ENCODE results near the gene MACROH2A2.

Gene MACROH2A2

DNA sequence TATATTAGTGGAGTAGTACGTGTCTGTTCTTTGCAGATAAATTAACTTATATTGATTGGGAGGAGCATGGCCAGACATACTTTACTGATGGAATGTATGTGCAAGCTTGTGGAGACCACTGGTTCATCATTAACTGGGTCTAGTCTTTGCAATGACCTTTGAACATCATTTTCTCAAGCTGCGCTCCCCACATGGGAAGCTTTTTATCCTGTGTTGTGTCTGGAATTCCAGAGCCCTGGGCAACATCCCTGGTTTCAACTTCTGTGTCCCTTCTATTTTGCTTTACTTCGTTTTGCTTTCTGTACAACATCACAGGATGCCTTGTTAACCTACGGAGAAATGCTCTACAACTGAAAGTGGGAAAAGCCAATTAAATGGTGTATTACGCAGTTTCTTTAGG is 38.3 kb downstream of the MACROH2A2 start:
- Mint-ChIP-seq H3K27ac (peak overlapping the region; percentile 86 to 97 (median 96)), H3K27me3 (ENCODE audit: low read depth) (no peaks in the 10 kb centered on the region), H3K4me1 (no peaks in the 10 kb centered on the region), H3K9me3 (no peaks in the 10 kb centered on the region), H3K4me3 (peak overlapping the region in 1 of 3 experiments; percentile 32), H3K36me3 (ENCODE audit: low read depth) (peaks cover 71% of the 10 kb centered on the region)
- TF ChIP-seq, protein P1, sequence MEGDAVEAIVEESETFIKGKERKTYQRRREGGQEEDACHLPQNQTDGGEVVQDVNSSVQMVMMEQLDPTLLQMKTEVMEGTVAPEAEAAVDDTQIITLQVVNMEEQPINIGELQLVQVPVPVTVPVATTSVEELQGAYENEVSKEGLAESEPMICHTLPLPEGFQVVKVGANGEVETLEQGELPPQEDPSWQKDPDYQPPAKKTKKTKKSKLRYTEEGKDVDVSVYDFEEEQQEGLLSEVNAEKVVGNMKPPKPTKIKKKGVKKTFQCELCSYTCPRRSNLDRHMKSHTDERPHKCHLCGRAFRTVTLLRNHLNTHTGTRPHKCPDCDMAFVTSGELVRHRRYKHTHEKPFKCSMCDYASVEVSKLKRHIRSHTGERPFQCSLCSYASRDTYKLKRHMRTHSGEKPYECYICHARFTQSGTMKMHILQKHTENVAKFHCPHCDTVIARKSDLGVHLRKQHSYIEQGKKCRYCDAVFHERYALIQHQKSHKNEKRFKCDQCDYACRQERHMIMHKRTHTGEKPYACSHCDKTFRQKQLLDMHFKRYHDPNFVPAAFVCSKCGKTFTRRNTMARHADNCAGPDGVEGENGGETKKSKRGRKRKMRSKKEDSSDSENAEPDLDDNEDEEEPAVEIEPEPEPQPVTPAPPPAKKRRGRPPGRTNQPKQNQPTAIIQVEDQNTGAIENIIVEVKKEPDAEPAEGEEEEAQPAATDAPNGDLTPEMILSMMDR (IDR thresholded peaks at IDR 0.05; ENCODE audit: unreplicated experiment in 3 of 3) = no peak

DNA sequence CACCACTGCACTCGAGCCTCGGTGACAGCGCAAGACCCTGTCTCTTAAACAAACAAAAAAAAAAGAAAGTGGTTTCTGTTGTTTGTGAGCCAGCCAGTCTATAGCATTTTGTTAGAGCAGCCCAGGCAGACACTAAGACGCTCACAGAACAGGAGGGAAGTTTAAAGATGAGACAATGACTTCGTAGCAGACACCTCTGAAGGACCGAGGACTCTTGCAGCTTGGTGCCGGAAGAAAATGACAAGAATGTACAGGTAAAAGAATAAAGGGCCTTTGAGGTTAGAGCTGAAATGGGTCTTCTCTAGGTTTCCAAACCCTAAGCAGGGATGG is 39.7 kb downstream of the MACROH2A2 start:
- Mint-ChIP-seq H3K27me3 (ENCODE audit: low read depth) (no peaks in the 10 kb centered on the region), H3K9me3 (no peaks in the 10 kb centered on the region), H3K4me3 (no peak overlapping the region), H3K27ac (peak overlapping the region; percentile 24 to 96 (median 86)), H3K36me3 (ENCODE audit: low read depth) (peaks cover 74% of the 10 kb centered on the region), H3K4me1 (peaks cover 5% of the 10 kb centered on the region)
- TF ChIP-seq, protein P1 (IDR thresholded peaks at IDR 0.05; ENCODE audit: unreplicated experiment in 3 of 3) = no peak

DNA sequence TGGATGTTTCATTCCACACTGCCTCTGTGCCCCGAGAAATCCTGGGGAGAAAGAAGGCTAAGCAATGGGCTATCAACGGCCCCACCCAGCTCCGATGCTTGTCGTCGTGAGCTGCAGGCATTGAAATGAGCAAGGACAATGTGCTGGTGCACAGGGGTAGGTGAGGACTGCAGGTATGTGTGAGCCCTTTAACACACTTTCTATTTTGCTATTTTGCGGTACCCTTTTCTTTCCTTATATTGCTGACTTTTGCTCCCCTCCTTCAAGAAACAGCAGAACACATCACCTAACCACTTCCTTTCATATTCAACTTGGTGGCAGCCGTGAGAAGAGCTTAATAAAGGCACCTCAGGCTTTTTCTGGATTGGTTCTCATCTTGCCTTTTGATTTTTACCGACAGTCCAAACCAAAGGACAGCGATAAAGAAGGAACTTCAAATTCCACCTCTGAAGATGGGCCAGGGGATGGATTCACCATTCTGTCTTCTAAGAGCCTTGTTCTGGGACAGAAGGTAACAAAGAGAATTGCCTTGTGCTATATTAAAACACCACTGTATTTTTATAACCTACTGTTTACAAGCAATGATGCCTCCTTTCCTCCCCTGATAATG is 40.8 kb downstream of the MACROH2A2 start:
- Mint-ChIP-seq H3K9me3 (no peaks in the 10 kb centered on the region), H3K36me3 (ENCODE audit: low read depth) (peaks cover 78% of the 10 kb centered on the region), H3K4me3 (no peak overlapping the region), H3K27me3 (ENCODE audit: low read depth) (no peaks in the 10 kb centered on the region), H3K4me1 (peaks cover 5% of the 10 kb centered on the region), H3K27ac (peak overlapping the region in 2 of 3 experiments; percentile 18 to 64)
- TF ChIP-seq, protein P1 (IDR thresholded peaks at IDR 0.05; ENCODE audit: unreplicated experiment in 3 of 3) = no peak

DNA sequence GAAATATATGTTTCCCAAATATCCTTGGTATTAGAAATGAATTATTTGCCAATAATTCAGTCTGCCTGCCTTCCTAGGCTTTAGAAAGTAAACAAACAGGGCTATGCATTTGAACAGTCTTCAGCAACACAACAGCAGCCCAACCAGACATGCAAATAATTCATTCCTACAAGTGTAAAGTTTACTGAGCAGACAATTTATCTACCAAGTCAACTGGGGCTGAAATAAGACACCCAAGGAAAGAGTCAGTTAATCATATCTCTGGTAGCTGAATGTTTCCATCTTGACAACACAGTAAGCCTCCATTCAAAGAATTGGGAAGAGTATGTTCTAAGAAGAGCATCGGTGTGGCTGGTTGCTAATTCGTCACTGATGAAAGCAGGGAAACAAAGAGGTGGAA is 41.6 kb downstream of the MACROH2A2 start:
- Mint-ChIP-seq H3K4me1 (peaks cover 5% of the 10 kb centered on the region), H3K4me3 (no peak overlapping the region), H3K9me3 (no peaks in the 10 kb centered on the region), H3K36me3 (ENCODE audit: low read depth) (peaks cover 85% of the 10 kb centered on the region), H3K27ac (peak overlapping the region; percentile 18 to 64 (median 22)), H3K27me3 (ENCODE audit: low read depth) (no peaks in the 10 kb centered on the region)
- TF ChIP-seq, protein P1 (IDR thresholded peaks at IDR 0.05; ENCODE audit: unreplicated experiment in 3 of 3) = no peak

DNA sequence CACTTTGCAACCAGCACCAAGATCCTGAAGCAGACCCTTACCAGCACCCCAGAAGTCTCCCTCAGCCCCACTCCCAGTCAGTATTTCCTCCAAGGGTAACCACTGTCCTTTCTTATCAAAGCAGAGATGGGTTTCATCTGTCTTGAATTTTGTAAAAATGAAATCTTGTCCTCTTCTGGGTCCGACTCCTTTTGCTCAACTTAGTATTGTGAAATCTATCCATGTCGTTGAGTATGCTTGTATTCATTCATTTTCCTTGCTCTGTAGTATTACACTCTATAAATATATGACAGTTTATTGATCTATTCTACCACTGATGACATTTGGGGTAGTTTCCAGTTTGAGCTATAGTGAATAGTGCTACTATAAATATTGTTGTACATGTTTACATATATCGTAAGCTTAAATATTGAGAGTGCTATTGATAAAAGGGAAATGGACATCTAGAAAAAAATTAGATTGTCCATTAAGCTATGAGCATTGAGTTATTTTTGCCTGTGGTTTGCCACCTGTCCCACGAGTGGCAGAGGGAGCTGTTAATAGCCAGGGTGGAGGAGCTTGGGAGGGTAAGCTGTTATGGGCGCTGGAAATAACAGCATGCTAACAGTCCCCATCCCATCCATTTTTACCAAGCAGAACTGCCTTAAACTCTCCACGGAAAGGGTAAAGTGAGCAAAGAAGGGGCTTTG is 43.5 kb downstream of the MACROH2A2 start:
- TF ChIP-seq, protein P1 (IDR thresholded peaks at IDR 0.05; ENCODE audit: unreplicated experiment in 3 of 3) = no peak
- H3K4me1 Mint-ChIP-seq = peaks cover 5% of the 10 kb centered on the region
- H3K27ac Mint-ChIP-seq = no peak overlapping the region
- peaks cover 88% of the 10 kb centered on the region for H3K36me3 Mint-ChIP-seq (ENCODE audit: low read depth)
- H3K27me3 Mint-ChIP-seq (ENCODE audit: low read depth) = no peaks in the 10 kb centered on the region
- H3K9me3 Mint-ChIP-seq = no peaks in the 10 kb centered on the region
- no peak overlapping the region for H3K4me3 Mint-ChIP-seq
